Right cardiac atrium (tissue), 5 donors: ENCODE measurements around the gene MAGI3. TPM values are rescaled to one million over a fixed set of nuclear protein-coding genes. Genes with fewer than 3 reads are reported as not detected.

Experiments
- ATAC-seq, 2 donors: fragments of 200-7000 bp; cut with Tn5 transposase; one replicate each; pipeline versions ENCODE4 v1.8.0 to v1.9.1; 2020; ENCODE audit warnings: moderate library complexity in 2 of 2, mild to moderate bottlenecking in 1 of 2
- DNase-seq, 3 donors: peaks; one replicate each; pipeline ENCODE4 v3.0.0-alpha.2; 2020
- H3K27ac ChIP-seq: one replicate; pipeline ENCODE4 v1.5.1; 2013; ENCODE audit warnings: mild to moderate bottlenecking, low read length, control low read depth, moderate library complexity
- H3K27me3 ChIP-seq: one replicate; pipeline ENCODE4 v1.6.1; 2013; ENCODE audit not compliant: control insufficient read depth, insufficient read depth
- H3K4me1 ChIP-seq: one replicate; pipeline ENCODE4 v1.6.1; 2013; ENCODE audit warnings: low read length; ENCODE audit not compliant: control insufficient read depth, insufficient read depth
- H3K4me3 ChIP-seq: one replicate; pipeline ENCODE4 v1.5.1; 2013; ENCODE audit warnings: low read length, control low read depth
- H3K9me3 ChIP-seq: one replicate; pipeline ENCODE4 v1.6.1; 2013; ENCODE audit warnings: low read length; ENCODE audit not compliant: control insufficient read depth
- WGBS: extraction: QIAGEN DNeasy Blood & Tissue Kit; methylation state at CpG from one replicate; pipeline ENCODE4 v1.1.7; 2013; 5-methylcytosine and 5-hydroxymethylcytosine counted together
- intact Hi-C, 4 donors: fragments of 100-400 bp; cut with DNase I; formaldehyde crosslinking; loops; one replicate each; pipeline versions ENCODE4 v1.11.0 to v1.14.0; 2022 to 2023
- polyA plus RNA-seq: library from polyadenylated mRNA; stranded (reverse); fragments of 200-250 nt; gene quantifications from one replicate; pipeline ENCODE4 v1.2.3, GENCODE V29; 2013
- total RNA-seq, 4 donors: library from RNA; stranded (reverse); fragmentation: NEBNext Ultra II Directional; extraction: Animal tissue kit (Norgen Biotek cat#: 25700); gene quantifications; one replicate each; pipeline ENCODE4 v1.2.1, GENCODE V29; 2021
- donor health status: healthy with polysubstance abuse.
- donor health status: DM: no; HTN: yes; CAD: no.
- donor health status: DM: no; HTN: no; CAD: no.
- donor health status: DM: no; HTN: yes; CAD: no; lungs with severe emphysema.
- donor health status: DM: yes; HTN: yes; CAD: no.

MAGI3 gene
- total and polyA plus RNA-seq, 5 donors: 2.9 to 8.9 (median 8.1) TPM

DNA sequence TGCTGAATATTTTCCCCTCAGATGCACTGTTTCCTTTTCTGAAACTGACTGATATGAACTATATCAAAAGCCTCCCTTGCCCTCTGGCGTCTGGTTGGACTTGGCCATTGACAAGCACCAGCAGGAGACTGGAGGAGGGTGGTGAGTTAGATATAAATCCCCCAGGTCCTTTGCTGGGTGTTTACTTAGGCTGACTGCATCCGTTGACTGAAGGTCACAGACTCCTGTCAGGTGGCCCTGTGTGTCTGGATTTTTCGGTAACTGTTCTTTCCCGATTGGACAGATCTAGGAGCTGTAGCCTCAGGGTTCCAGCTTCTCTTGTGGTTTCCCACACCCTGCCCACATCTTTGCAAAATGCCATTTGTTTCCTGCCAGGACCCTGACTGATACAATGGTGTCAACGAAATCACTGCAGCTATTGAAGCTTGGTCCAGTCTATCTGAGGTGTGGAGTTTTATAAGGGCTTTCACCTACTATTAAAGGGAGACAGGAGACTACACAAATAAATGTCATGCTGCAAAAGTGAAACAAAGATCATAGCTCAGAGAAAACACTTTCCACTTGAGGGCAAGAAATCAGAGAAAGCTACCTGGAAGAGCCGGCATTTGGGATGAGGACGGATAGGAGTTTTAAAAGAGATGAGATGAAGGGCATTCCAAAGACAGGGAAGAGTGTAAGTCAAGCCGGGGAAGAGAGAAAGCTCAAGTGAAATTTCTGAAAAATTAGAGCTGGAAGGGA, 1.5 kb upstream of the MAGI3 start:
- Histone ChIP-seq H3K9me3 (no peaks in the 10 kb centered on the region), H3K4me1 (no peaks in the 10 kb centered on the region), H3K27me3 (no peaks in the 10 kb centered on the region), H3K4me3 (peak overlapping the region; percentile 62), H3K27ac (peak overlapping the region; percentile 51)
- 24% methylated on average over 8 of the region's 8 CpGs for WGBS
- intact Hi-C loops: no loop called here
- DNase-seq (peak in 1 of 3 donors; percentile 45), ATAC-seq (no peak)

DNA sequence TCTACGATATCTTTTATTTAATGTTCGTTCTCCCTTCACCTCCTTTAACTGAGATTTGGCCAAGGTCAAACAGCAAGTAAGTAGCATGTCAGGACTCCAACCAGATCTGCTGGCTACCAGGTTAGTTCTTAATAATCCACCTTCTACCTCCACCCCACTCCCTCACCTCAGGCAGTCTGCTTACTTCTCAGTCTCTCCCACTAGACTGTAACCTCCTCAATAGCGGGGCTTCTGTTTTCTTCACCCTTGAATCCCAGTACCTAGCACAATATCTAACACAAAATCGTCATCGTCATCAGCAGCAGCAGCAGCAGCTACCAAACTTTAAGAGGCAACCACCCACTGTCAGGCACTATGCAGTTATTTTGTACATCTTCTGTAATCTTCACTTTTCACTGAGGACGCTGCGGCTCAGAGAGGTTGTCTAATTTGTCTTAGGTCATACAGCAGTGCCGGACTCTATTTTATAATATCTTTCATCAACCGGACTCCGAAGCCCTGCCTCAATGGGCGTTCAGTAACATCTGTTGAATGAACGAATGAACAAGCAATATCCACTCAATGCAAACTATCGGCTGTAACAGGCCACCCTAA, 859 bp upstream of the MAGI3 start:
- 5% methylated on average over 13 of the region's 13 CpGs for WGBS
- ATAC-seq (no peak), DNase-seq (no peak)
- Histone ChIP-seq H3K9me3 (no peaks in the 10 kb centered on the region), H3K4me1 (no peaks in the 10 kb centered on the region), H3K27me3 (no peaks in the 10 kb centered on the region), H3K4me3 (peak overlapping the region; percentile 62), H3K27ac (peak overlapping the region; percentile 51)
- intact Hi-C loops: no loop called here

DNA sequence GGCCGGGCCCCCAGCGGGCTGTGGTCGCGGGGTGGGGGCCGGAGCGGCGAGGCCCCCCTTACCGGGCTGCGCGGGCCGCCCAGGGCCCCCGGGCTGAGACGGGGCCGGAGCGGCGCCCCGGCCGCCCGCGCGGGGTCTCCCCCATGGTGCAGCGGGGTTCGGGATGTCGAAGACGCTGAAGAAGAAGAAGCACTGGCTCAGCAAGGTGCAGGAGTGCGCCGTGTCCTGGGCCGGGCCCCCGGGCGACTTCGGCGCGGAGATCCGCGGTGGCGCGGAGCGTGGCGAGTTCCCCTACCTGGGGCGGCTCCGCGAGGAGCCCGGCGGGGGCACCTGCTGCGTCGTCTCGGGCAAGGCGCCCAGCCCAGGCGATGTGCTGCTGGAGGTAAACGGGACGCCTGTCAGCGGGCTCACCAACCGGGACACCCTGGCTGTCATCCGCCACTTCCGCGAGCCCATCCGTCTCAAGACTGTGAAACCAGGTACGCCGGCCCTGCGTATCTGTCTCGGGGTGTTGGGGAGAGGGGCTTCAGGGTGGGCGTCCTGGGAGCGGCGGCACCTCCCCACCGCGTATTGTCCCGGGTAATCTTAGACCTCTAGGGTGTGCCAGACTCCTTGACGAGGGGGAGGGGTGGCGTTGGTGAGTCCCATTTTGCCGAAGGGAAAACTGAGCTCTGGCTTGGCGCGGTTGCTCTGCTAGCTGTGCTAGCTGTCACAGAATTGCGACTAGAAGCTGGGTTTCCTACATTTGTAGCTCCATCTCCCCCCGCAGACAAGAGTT, 745 bp downstream of the MAGI3 start:
- H3K4me3 ChIP-seq: peak overlapping the region; percentile 84
- intact Hi-C loops: no loop called here
- WGBS: under 1% methylated on average over 74 of the region's 74 CpGs
- ATAC-seq: peak in 1 of 2 donors; percentile 9
- peak overlapping the region; percentile 56 for H3K27ac ChIP-seq
- no peaks in the 10 kb centered on the region for H3K9me3 ChIP-seq
- H3K27me3 ChIP-seq: no peaks in the 10 kb centered on the region
- DNase-seq: peak; percentile 49 to 83 (median 76)
- no peaks in the 10 kb centered on the region for H3K4me1 ChIP-seq

DNA sequence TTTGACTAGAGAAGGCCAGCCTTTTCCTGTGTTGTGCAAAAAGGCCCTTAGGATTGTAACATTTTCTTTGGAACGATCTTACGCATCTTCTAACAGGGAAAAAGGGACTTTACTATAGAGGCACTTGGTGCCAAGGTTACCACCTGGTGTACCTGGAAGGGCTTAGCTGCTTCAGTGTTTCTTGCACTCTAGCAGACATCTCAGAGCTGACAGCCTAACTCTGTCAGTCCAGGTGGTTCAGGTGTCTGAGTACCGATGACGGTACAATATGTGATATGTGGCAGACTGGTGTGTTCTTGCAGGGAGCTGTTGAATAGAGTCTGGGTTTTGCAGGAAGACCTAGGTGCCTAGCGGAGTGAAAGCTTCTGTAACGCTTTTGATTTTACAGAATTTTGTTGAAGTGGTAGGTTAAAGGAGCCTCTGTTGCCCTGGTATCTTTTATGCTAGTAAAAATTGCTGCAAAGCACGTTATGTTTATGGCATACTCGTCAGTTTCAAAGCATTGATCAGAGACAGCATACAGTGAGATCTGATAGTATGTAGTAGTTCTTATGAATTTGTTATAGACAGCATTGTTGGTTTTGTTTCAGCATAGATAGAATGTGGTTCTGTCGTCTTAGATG, 1.4 kb downstream of the MAGI3 start:
- no peak for ATAC-seq
- WGBS: 10% methylated on average over 9 of the region's 9 CpGs
- Histone ChIP-seq H3K27ac (no peak overlapping the region), H3K4me1 (no peaks in the 10 kb centered on the region), H3K4me3 (peak overlapping the region; percentile 84), H3K9me3 (no peaks in the 10 kb centered on the region), H3K27me3 (no peaks in the 10 kb centered on the region)
- DNase-seq: no peak
- intact Hi-C loops: no loop called here

DNA sequence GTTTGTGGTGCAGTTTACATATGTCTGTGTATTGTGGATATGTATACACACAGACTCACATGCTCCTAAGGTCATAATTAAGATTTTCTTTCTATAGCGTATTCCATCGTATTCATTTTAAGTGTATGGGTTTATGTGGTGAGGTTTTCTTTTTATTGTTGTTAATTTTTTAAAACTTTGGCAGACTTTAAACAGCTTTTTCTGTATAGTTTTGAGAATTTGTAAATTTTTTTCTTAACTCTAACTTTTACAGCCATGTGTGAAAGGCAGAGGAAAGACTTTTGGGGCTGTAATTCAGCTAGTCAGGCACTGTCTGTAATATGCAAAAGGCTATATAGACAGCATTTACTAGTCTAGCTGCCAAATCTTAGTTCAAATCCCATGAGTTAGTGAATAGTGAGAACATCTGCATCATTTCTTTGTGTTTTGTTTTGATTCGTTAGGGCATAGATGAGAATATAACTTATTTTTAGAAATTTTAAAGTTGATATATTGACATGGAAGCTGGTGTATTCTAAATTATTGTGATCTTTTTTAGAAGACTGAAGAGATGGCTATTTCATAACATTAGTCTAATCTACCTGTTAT, 2.3 kb downstream of the MAGI3 start:
- intact Hi-C loops: no loop called here
- no peaks in the 10 kb centered on the region for H3K27me3 ChIP-seq
- WGBS: 42% methylated on average over 3 of the region's 3 CpGs
- DNase-seq: no peak
- H3K4me3 ChIP-seq: peak overlapping the region; percentile 84
- no peaks in the 10 kb centered on the region for H3K4me1 ChIP-seq
- H3K9me3 ChIP-seq: no peaks in the 10 kb centered on the region
- no peak overlapping the region for H3K27ac ChIP-seq
- no peak for ATAC-seq

DNA sequence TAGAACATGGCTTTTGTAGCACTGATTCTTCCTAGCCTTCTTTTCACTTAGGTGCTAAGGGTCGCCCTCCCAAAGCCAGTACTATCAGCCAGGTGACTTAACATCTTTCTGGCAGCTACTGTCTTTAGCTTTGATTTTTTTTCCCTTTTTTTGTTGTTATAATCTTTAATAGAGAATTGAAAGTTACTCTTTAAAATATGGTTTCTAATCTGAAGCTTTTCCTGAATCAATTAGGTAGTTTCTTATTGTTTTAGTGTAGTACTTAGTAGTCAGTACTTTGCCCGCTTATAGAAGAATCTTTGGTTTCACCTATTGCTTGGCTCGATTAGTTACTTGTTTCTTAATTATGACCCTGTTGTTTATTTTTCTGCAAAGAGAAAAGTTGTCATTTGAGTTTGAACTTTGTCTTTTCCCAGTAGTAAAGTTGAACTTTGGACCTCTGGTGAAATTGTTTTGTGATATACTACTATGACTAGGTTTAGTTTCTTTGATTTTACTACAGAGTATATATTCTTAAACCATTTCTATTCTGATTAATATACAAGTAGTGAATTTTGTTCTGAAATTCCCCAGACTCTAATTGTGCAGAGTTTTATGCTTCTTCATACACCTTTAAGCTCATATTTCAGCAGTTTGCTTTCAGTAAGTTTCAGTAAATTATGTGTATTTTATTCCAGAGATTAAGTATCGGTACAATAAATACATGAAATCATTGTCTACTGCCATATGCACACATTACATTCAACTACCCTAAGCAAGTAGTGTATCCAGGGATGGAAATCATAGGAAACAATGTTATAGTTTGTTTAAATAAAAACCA, 3.9 kb downstream of the MAGI3 start:
- ATAC-seq: no peak
- no peaks in the 10 kb centered on the region for H3K4me1 ChIP-seq
- intact Hi-C loops: no loop called here
- no peak overlapping the region for H3K27ac ChIP-seq
- 90% methylated on average over 4 of the region's 4 CpGs for WGBS
- H3K27me3 ChIP-seq: no peaks in the 10 kb centered on the region
- H3K9me3 ChIP-seq: no peaks in the 10 kb centered on the region
- DNase-seq: no peak
- no peak overlapping the region for H3K4me3 ChIP-seq

DNA sequence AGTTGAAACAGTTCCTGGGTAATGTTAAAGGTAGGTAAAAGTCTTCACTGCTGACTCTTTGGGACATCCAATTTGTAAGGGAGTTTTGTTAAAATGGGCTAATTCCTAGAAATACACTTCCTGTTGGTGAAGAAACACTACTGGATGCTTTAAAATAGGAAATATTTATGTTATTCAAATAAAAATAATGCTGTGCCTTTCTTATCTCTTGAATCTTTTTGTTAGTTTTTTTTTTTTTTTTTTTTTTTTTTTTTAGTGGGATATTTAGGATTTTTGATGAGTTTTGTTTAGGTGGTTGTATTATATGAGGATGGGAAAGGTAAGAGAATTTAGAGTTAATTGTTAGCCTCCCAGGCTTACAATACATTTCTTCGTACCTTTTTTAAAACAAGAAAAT, 4.5 kb downstream of the MAGI3 start:
- no peaks in the 10 kb centered on the region for H3K4me1 ChIP-seq
- no peak for ATAC-seq
- DNase-seq: no peak
- no peaks in the 10 kb centered on the region for H3K9me3 ChIP-seq
- no peak overlapping the region for H3K27ac ChIP-seq
- intact Hi-C loops: no loop called here
- 89% methylated on average over 1 of the region's 1 CpG for WGBS
- no peaks in the 10 kb centered on the region for H3K27me3 ChIP-seq
- no peak overlapping the region for H3K4me3 ChIP-seq

DNA sequence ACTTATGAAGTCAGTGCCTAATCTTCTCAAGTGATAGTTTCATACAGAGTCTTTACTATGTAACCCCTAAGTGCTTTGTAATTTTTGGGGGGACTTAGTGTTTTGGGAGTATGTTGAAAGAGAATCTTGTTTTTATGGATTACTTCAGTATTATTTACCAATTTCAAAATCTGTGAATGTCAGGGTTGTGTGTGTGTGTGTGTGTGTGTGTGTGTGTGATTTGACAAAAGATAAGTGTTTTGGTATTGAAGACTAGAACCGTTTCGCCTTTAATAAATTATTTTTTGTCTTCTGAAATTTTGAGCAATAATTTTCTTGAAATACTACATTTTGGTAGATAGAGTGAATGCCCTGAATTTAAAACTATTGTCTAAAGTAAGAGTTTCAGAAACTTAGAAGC, 5.8 kb downstream of the MAGI3 start:
- 88% methylated on average over 2 of the region's 2 CpGs for WGBS
- H3K4me1 ChIP-seq: no peaks in the 10 kb centered on the region

DNA sequence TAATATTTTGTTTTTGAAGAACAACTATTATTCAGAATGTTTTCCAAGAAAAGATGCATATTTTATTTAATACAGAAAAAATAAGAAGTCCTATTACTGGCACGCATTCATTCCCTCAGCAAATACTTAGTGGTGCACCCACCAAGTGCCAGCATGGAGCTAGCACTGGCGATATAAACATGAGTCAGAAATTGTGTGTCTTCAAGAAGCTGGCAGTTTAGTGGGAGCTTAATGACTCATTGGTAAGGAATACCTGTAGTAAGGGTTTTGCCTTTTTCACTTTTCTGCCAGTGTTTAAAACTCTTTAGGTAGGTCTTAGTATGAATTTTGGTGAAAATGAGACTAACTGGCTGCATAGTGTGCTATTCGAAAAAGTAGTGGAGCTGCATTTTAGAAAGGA, 6.3 kb downstream of the MAGI3 start:
- DNase-seq (no peak), ATAC-seq (no peak)
- Histone ChIP-seq H3K4me1 (no peaks in the 10 kb centered on the region), H3K27me3 (no peaks in the 10 kb centered on the region), H3K9me3 (no peaks in the 10 kb centered on the region), H3K27ac (no peak overlapping the region), H3K4me3 (no peak overlapping the region)
- intact Hi-C loops: no loop called here
- 95% methylated on average over 3 of the region's 3 CpGs for WGBS

More for the DNA sequence above, 5.8 kb downstream of the MAGI3 start:
- ATAC-seq: no peak
- H3K9me3 ChIP-seq: no peaks in the 10 kb centered on the region
- no peak for DNase-seq
- intact Hi-C loops: no loop called here
- H3K27ac ChIP-seq: no peak overlapping the region
- H3K4me3 ChIP-seq: no peak overlapping the region
- H3K27me3 ChIP-seq: no peaks in the 10 kb centered on the region

DNA sequence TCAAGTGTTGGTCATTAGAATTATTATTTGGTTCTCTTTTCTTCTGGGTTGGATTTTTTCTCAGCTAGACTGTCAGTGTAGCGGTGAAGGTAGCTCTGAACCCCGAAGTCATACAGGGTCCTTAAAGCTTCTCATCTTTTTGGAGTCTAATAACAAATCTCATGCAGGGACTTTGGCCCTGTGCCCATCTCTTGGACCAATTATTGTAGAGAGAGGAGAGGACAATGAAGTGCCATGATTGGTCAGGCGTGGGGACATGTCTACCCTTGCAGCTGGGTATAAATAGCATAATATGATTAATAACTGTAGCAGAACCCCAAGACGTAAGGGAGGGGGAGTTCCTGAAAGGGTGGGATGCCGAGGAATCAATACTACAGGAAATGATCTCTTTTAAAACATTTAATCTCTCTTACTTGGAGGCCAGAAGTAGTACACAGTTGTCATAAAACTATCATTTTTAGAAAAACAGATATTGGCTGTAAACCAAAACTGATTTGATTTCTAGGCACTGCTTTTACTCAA, 8.8 kb downstream of the MAGI3 start:
- H3K9me3 ChIP-seq: no peaks in the 10 kb centered on the region
- H3K27ac ChIP-seq: no peak overlapping the region
- WGBS: 70% methylated on average over 5 of the region's 5 CpGs
- intact Hi-C loops: no loop called here
- DNase-seq (no peak), ATAC-seq (peak in 1 of 2 donors; percentile 25)
- H3K4me1 ChIP-seq: peaks cover 6% of the 10 kb centered on the region
- no peaks in the 10 kb centered on the region for H3K27me3 ChIP-seq
- H3K4me3 ChIP-seq: no peak overlapping the region
